Hepatocyte (in vitro differentiated cells): ENCODE results near the gene MRPL37. TPM values are rescaled to one million over a fixed set of nuclear protein-coding genes. Genes with fewer than 3 reads are reported as not detected.
"Not testable (repeated sequence)": the region's sequence is repeated elsewhere in the genome, so short reads cannot be mapped to it uniquely, and the experiment has no call there.

Experiments used
- DNase-seq: peaks from one replicate; pipeline ENCODE4 v3.0.0-alpha.2; 2016; ENCODE audit warnings: low spot score
- H2AFZ ChIP-seq: fragments of 200-600 bp; sonication (generic); 2 replicates; pipeline ENCODE4 v1.6.0; 2016; ENCODE audit warnings: antibody characterized with exemption, mild to moderate bottlenecking
- H3K27ac ChIP-seq: fragments of 200-600 bp; sonication (generic); 2 replicates; pipeline ENCODE4 v1.5.1; 2016; ENCODE audit warnings: mild to moderate bottlenecking
- H3K27me3 ChIP-seq: fragments of 200-600 bp; sonication (generic); 2 replicates; pipeline ENCODE4 v1.6.1; 2016
- H3K36me3 ChIP-seq: fragments of 200-600 bp; sonication (generic); replicated peaks from 2 replicates; pipeline ENCODE4 v1.5.1; 2016; ENCODE audit warnings: low read depth; ENCODE audit not compliant: insufficient read depth
- H3K4me1 ChIP-seq: fragments of 200-600 bp; sonication (generic); 2 replicates; pipeline ENCODE4 v1.5.1; 2016; ENCODE audit warnings: mild to moderate bottlenecking, moderate library complexity; ENCODE audit not compliant: insufficient read depth
- H3K4me2 ChIP-seq: fragments of 200-600 bp; sonication (generic); 2 replicates; pipeline ENCODE4 v1.6.0; 2016
- H3K4me3 ChIP-seq: fragments of 200-600 bp; sonication (generic); 2 replicates; pipeline ENCODE4 v1.5.1; 2016; ENCODE audit warnings: mild to moderate bottlenecking
- H3K79me2 ChIP-seq: fragments of 200-600 bp; sonication (generic); 2 replicates; pipeline ENCODE4 v1.6.0; 2017; ENCODE audit warnings: mild to moderate bottlenecking
- H3K9me2 ChIP-seq: fragments of 200-600 bp; sonication (generic); replicated peaks from 2 replicates; pipeline ENCODE4 v1.6.0; 2017; ENCODE audit warnings: mild to moderate bottlenecking; ENCODE audit not compliant: insufficient read depth
- H3K9me3 ChIP-seq: fragments of 200-600 bp; sonication (generic); 2 replicates; pipeline ENCODE4 v1.5.1; 2016; ENCODE audit warnings: low read depth, mild to moderate bottlenecking
- H4K20me1 ChIP-seq: fragments of 200-600 bp; sonication (generic); 2 replicates; pipeline ENCODE4 v1.6.0; 2016; ENCODE audit warnings: mild to moderate bottlenecking; ENCODE audit not compliant: insufficient read depth, poor library complexity, severe bottlenecking
- CTCF ChIP-seq: fragments of 200-600 bp; sonication (generic); IDR thresholded peaks from 2 replicates; pipeline ENCODE4 v1.5.1; 2016; ENCODE audit warnings: antibody characterized with exemption, mild to moderate bottlenecking; ENCODE audit not compliant: poor library complexity
- EZH2 ChIP-seq: fragments of 200-600 bp; sonication (generic); IDR thresholded peaks from 2 replicates; pipeline ENCODE4 v1.6.1; 2016; ENCODE audit warnings: antibody characterized with exemption, mild to moderate bottlenecking, borderline replicate concordance
- EZH2phosphoT487 ChIP-seq: fragments of 200-600 bp; sonication (generic); IDR thresholded peaks from one replicate; pipeline ENCODE4 v1.6.1; 2018; ENCODE audit warnings: antibody characterized with exemption, mild to moderate bottlenecking, low read depth, moderate library complexity; ENCODE audit not compliant: unreplicated experiment, severe bottlenecking
- WGBS: methylation state at CpG from one replicate; pipeline ENCODE4 v1.1.6; 2016; ENCODE audit warnings: low lambda C conversion rate; ENCODE audit errors: missing lambda C conversion rate; 5-methylcytosine and 5-hydroxymethylcytosine counted together
- polyA plus RNA-seq: library from polyadenylated mRNA; unstranded; fragments of >200 nt; fragmentation: Nextera tagmentation; extraction: Ambion mirVana; gene quantifications from 2 replicates; pipeline ENCODE4 v1.2.1, GENCODE V29; 2016
- total RNA-seq: library from RNA; depleted of rRNA; stranded (reverse); fragments of >200 nt; gene quantifications from 2 replicates; pipeline ENCODE4 v1.2.3, GENCODE V29; 2014

MRPL37 gene
- total and polyA plus RNA-seq, 2 experiments from 2014 or later = 60.9 to 81.8 TPM

- Histone ChIP-seq H2AFZ (no peak overlapping the region), H3K9me3 (no peaks in the 10 kb centered on the region), H3K9me2 (no peaks in the 10 kb centered on the region), H3K4me2 (no peak overlapping the region), H3K4me3 (no peak overlapping the region), H3K4me1 (no peaks in the 10 kb centered on the region), H4K20me1 (peaks cover 2% of the 10 kb centered on the region), H3K79me2 (no peaks in the 10 kb centered on the region), H3K27me3 (no peaks in the 10 kb centered on the region), H3K36me3 (no peaks in the 10 kb centered on the region), H3K27ac (no peak overlapping the region)
- 73% methylated on average over 11 of the region's 11 CpGs for WGBS
- no peak for DNase-seq
- TF ChIP-seq EZH2 = no peak
- TF ChIP-seq EZH2phosphoT487 = no peak
Measured at GRCh38 chr1:54229281-54229891, 29.4 kb downstream of the MRPL37 start.

- H3K27me3 ChIP-seq = no peaks in the 10 kb centered on the region
- no peaks in the 10 kb centered on the region for H3K36me3 ChIP-seq
- H3K4me2 ChIP-seq = no peak overlapping the region
- H2AFZ ChIP-seq = no peak overlapping the region
- TF ChIP-seq CTCF (no peak), EZH2 (no peak), EZH2phosphoT487 (no peak)
- no peaks in the 10 kb centered on the region for H4K20me1 ChIP-seq
- WGBS = 89% methylated on average over 15 of the region's 15 CpGs
- H3K9me2 ChIP-seq = no peaks in the 10 kb centered on the region
- DNase-seq = no peak
- H3K79me2 ChIP-seq = no peaks in the 10 kb centered on the region
- H3K27ac ChIP-seq = no peak overlapping the region
- no peak overlapping the region for H3K4me3 ChIP-seq
- H3K9me3 ChIP-seq = no peaks in the 10 kb centered on the region
- no peaks in the 10 kb centered on the region for H3K4me1 ChIP-seq
Measured at GRCh38 chr1:54230507-54231339, 30.8 kb downstream of the MRPL37 start.

GRCh38 chr1:54233196-54233595 is 33.2 kb downstream of the MRPL37 start:
- H3K9me3 ChIP-seq, H3K4me2 ChIP-seq, H3K79me2 ChIP-seq, H4K20me1 ChIP-seq, H3K4me1 ChIP-seq, DNase-seq, H3K27me3 ChIP-seq, H3K36me3 ChIP-seq, H3K9me2 ChIP-seq, H3K4me3 ChIP-seq, H2AFZ ChIP-seq, H3K27ac ChIP-seq: not testable (repeated sequence)
- WGBS = no CpG with 5 or more reads among the region's 33 CpGs

DNA sequence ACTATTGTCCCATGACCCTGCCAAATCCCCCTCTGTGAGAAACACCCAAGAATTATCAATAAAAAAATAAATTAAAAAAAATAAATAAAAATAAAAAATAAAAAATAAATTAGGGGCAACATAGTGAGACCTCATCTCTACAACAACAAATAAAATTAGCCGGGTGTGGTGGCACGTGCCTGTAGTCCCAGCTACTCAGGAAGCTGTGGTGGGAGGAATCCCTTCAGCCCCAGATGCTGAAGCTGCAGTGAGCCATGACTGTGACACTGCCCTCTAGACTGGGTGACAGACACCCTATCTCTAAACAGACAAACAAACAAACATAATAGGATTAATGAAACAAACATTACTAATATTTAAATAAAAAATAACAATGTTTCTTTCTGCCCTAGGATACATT is 34.3 kb downstream of the MRPL37 start:
- no peak overlapping the region for H2AFZ ChIP-seq
- no peaks in the 10 kb centered on the region for H3K36me3 ChIP-seq
- H3K27me3 ChIP-seq = no peaks in the 10 kb centered on the region
- H3K4me2 ChIP-seq = no peak overlapping the region
- TF ChIP-seq CTCF (no peak), EZH2phosphoT487 (no peak), EZH2 (no peak)
- DNase-seq = no peak
- no peaks in the 10 kb centered on the region for H3K9me2 ChIP-seq
- H3K9me3 ChIP-seq = no peaks in the 10 kb centered on the region
- H3K79me2 ChIP-seq = no peaks in the 10 kb centered on the region
- H4K20me1 ChIP-seq = no peaks in the 10 kb centered on the region
- 71% methylated on average over 2 of the region's 2 CpGs for WGBS
- H3K27ac ChIP-seq = no peak overlapping the region
- H3K4me1 ChIP-seq = no peaks in the 10 kb centered on the region
- no peak overlapping the region for H3K4me3 ChIP-seq
